HepG2 (cell line): Measurements from ENCODE around the gene FBLN5.
A peak's percentile ranks its signal among the peaks of the same experiment; 100 is the strongest.

ENCODE experiments used
- BORCS8-MEF2B ChIP-seq: sonication (generic); formaldehyde crosslinking; IDR thresholded peaks from 2 replicates; pipeline ENCODE4 v1.8.0; 2022; ENCODE audit warnings: mild to moderate bottlenecking, missing genetic modification reagents
- CTCF ChIP-seq: sonication (generic); formaldehyde crosslinking; IDR thresholded peaks from 2 replicates; pipeline ENCODE4 v1.5.0; 2020; ENCODE audit warnings: mild to moderate bottlenecking, missing genetic modification reagents, moderate library complexity
- DPF2 ChIP-seq: sonication (generic); formaldehyde crosslinking; IDR thresholded peaks from 2 replicates; pipeline ENCODE4 v1.4.0; 2020; ENCODE audit warnings: mild to moderate bottlenecking, low read depth, missing genetic modification reagents, borderline replicate concordance
- KLF9 ChIP-seq: IDR thresholded peaks from 2 replicates; pipeline ENCODE4 v1.6.1; 2016; ENCODE audit warnings: low read depth
- MAFF ChIP-seq: IDR thresholded peaks from 2 replicates; pipeline ENCODE4 v1.6.1; 2011; ENCODE audit warnings: low read depth, low read length, improper control_type of control experiment
- RAD21 ChIP-seq: fragments of 450-650 bp; formaldehyde crosslinking; IDR thresholded peaks from 2 replicates; pipeline ENCODE4 v1.5.0; 2020; ENCODE audit warnings: mild to moderate bottlenecking
- RELA ChIP-seq: sonication (generic); formaldehyde crosslinking; IDR thresholded peaks from 2 replicates; pipeline ENCODE4 v1.4.0; 2020; ENCODE audit warnings: missing genetic modification reagents
- RFX5 ChIP-seq: IDR thresholded peaks from 2 replicates; pipeline ENCODE4 v1.6.1; 2011; ENCODE audit warnings: low read depth, low read length, improper control_type of control experiment
- SMAD3 ChIP-seq: sonication (generic); formaldehyde crosslinking; IDR thresholded peaks from 2 replicates; pipeline ENCODE4 v1.4.0; 2020; ENCODE audit warnings: missing genetic modification reagents
- SRF ChIP-seq: IDR thresholded peaks from 2 replicates; pipeline ENCODE4 v1.6.1; 2011; ENCODE audit warnings: mild to moderate bottlenecking, low read depth, low read length, moderate library complexity

- no peak for TF ChIP-seq KLF9 (CRISPR knock-in tag)
- no peak for TF ChIP-seq SRF
- no peak for TF ChIP-seq RELA (CRISPR knock-in tag)
- no peak for TF ChIP-seq SMAD3 (CRISPR knock-in tag)
- peak; percentile 41; the same call in 1 of the 2 replicates for TF ChIP-seq CTCF (CRISPR knock-in tag)
- no peak for TF ChIP-seq RAD21 (CRISPR knock-in tag)
- TF ChIP-seq MAFF = no peak
- TF ChIP-seq RFX5 = no peak
- no peak for TF ChIP-seq DPF2 (CRISPR knock-in tag)
- TF ChIP-seq BORCS8-MEF2B (CRISPR knock-in tag) = no peak
These were observed 22.3 kb downstream of the FBLN5 start for GRCh38 chr14:91925001-91925726.
